K562 (cell line): ENCODE results near the gene UBN2. TPM values are rescaled to one million over a fixed set of nuclear protein-coding genes. Genes with fewer than 3 reads are reported as not detected.

ENCODE experiments used
- ATAC-seq: fragments of 200-7000 bp; cut with Tn5 transposase; 3 replicates; pipeline ENCODE4 v1.9.1; 2020; ENCODE audit warnings: moderate library complexity
- BruUV-seq: library from RNA; stranded (reverse); fragments of 400-500 nt; replicated peaks from 2 replicates; lab custom pipeline; 2021; lab: Mats Ljungman, UMichigan
- CTCF ChIA-PET: fragments of 300-600 bp; formaldehyde crosslinking; extraction: SDS; loops from one replicate; lab custom pipeline; 2021; ENCODE audit warnings: low intra/inter-chr PET ratio; lab: Yijun Ruan, JAX
- POLR2A ChIA-PET: fragments of 300-600, 350-650 bp; sonication (Branson Sonifier 250); formaldehyde crosslinking; extraction: SDS; loops from one replicate; lab custom pipeline; 2021; ENCODE audit warnings: antibody characterized with exemption, inconsistent platforms; lab: Yijun Ruan, JAX
- DNase-seq, 4 experiments: peaks; one replicate each; pipeline versions ENCODE4 v3.0.0 to v3.0.0-alpha.2; 2011 to 2018; ENCODE audit warnings: low spot score in 3 of 4, mixed read lengths in 3 of 4; ENCODE audit errors: extremely low read depth in 1 of 4
- FAIRE-seq: peaks from 2 replicates; lab custom pipeline; 2011; peaks lifted over from hg19 to GRCh38; lab: Jason Lieb, UNC
- H2AFZ ChIP-seq: 2 replicates; pipeline ENCODE4 v1.6.0; 2011; ENCODE audit warnings: low read depth, low read length, control low read depth, inconsistent platforms
- H3K27ac ChIP-seq: fragments of 200-600 bp; 3 replicates; pipeline ENCODE4 v1.8.0; 2011; ENCODE audit warnings: low read depth, mild to moderate bottlenecking, control low read depth, inconsistent platforms, low read length, moderate library complexity, mixed read lengths; ENCODE audit errors: extremely low read depth
- H3K27me3 ChIP-seq, 2 experiments: fragments of 300-600 bp in 1 of 2; 2 replicates in 1 of 2; 3 replicates in 1 of 2; pipeline versions ENCODE4 v1.6.0 to v1.8.0; 2011; ENCODE audit warnings: inconsistent platforms in 2 of 2, low read length in 2 of 2, mild to moderate bottlenecking in 1 of 2, mixed read lengths in 1 of 2, moderate library complexity in 1 of 2; ENCODE audit not compliant: control insufficient read depth in 2 of 2, insufficient read depth in 2 of 2
- H3K36me3 ChIP-seq: fragments of 300-600 bp; 3 replicates; pipeline ENCODE4 v1.8.0; 2011; ENCODE audit warnings: mild to moderate bottlenecking, low read length, inconsistent platforms; ENCODE audit not compliant: control insufficient read depth, insufficient read depth
- H3K4me1 ChIP-seq, 2 experiments: fragments of 200-600 bp in 1 of 2; replicated peaks in 1 of 2; 2 replicates in 1 of 2; 3 replicates in 1 of 2; pipeline versions ENCODE4 v1.5.1 to v1.8.0; 2011; ENCODE audit warnings: inconsistent platforms in 2 of 2, low read length in 2 of 2, mild to moderate bottlenecking in 1 of 2, mixed read lengths in 1 of 2, moderate library complexity in 1 of 2; ENCODE audit not compliant: control insufficient read depth in 2 of 2, insufficient read depth in 2 of 2
- H3K4me2 ChIP-seq: 2 replicates; pipeline ENCODE4 v1.6.1; 2011; ENCODE audit warnings: low read length, control low read depth, inconsistent platforms, mixed read lengths; ENCODE audit not compliant: insufficient read depth
- H3K4me3 ChIP-seq: fragments of 200-600 bp; sonication (generic), shearing (Covaris generic); 2 replicates; pipeline ENCODE4 v1.5.1; 2016; ENCODE audit warnings: control low read depth, inconsistent platforms
- H3K79me2 ChIP-seq: fragments of 200-600 bp; 3 replicates; pipeline ENCODE4 v1.8.0; 2011; ENCODE audit warnings: low read length, inconsistent platforms; ENCODE audit not compliant: control insufficient read depth, insufficient read depth
- H3K9ac ChIP-seq, 2 experiments: 2 replicates each; pipeline versions ENCODE4 v1.6.0 to v1.6.1; 2011; ENCODE audit warnings: low read depth in 2 of 2, low read length in 2 of 2, control low read depth in 1 of 2, inconsistent platforms in 1 of 2, mild to moderate bottlenecking in 1 of 2, mixed read lengths in 1 of 2; ENCODE audit not compliant: insufficient read depth in 1 of 2
- H3K9me1 ChIP-seq: one replicate; pipeline ENCODE4 v1.6.0; 2011; ENCODE audit warnings: inconsistent platforms, mild to moderate bottlenecking, low read length, moderate library complexity; ENCODE audit not compliant: control insufficient read depth, insufficient read depth
- H3K9me3 ChIP-seq: replicated peaks from 2 replicates; pipeline ENCODE4 v1.5.1; 2011; ENCODE audit warnings: low read depth, low read length, inconsistent platforms; ENCODE audit not compliant: control insufficient read depth, insufficient read depth
- H4K20me1 ChIP-seq: replicated peaks from 2 replicates; pipeline ENCODE4 v1.6.1; 2011; ENCODE audit warnings: low read length, inconsistent platforms, mixed read lengths; ENCODE audit not compliant: control insufficient read depth, insufficient read depth
- CBX2 ChIP-seq: fragments of 200-600 bp; sonication (generic); IDR thresholded peaks from one replicate; pipeline ENCODE4 v1.6.1; 2012; ENCODE audit warnings: mild to moderate bottlenecking, low read length, inconsistent platforms; ENCODE audit not compliant: insufficient read depth, poor library complexity, severe bottlenecking
- EZH2 ChIP-seq: IDR thresholded peaks from 2 replicates; pipeline ENCODE4 v1.6.1; 2012; ENCODE audit warnings: low read depth, mild to moderate bottlenecking, inconsistent platforms, low read length, borderline replicate concordance
- FOXA3 ChIP-seq, 2 experiments: fragments of 450-650 bp in 1 of 2; sonication (generic) in 1 of 2; formaldehyde crosslinking; IDR thresholded peaks in 1 of 2; conservative IDR thresholded peaks in 1 of 2; 2 replicates each; pipeline versions ENCODE4 v1.4.0 to v1.8.0; 2020 to 2022; ENCODE audit warnings: mild to moderate bottlenecking in 2 of 2, missing genetic modification reagents in 1 of 2
- HMG20A ChIP-seq: fragments of 450-650 bp; formaldehyde crosslinking; conservative IDR thresholded peaks from 2 replicates; pipeline ENCODE4 v1.4.0; 2020; ENCODE audit warnings: mild to moderate bottlenecking, mixed read lengths
- HNRNPK ChIP-seq: fragments of 200-400 bp; formaldehyde crosslinking; IDR thresholded peaks from one replicate; pipeline ENCODE4 v1.6.1; 2018; ENCODE audit warnings: mild to moderate bottlenecking, low read depth, low read length; ENCODE audit not compliant: poor library complexity, severe bottlenecking
- L3MBTL2 ChIP-seq: fragments of 450-650 bp; IDR thresholded peaks from 2 replicates; pipeline ENCODE4 v1.6.1; 2016; ENCODE audit warnings: mild to moderate bottlenecking, moderate library complexity
- PCBP1 ChIP-seq: fragments of 200-400 bp; formaldehyde crosslinking; IDR thresholded peaks from 2 replicates; pipeline ENCODE4 v1.6.1; 2018; ENCODE audit warnings: mild to moderate bottlenecking, low read depth, low read length; ENCODE audit not compliant: poor library complexity, severe bottlenecking
- SIN3A ChIP-seq, 2 experiments: fragments of 150-350 bp in 1 of 2; IDR thresholded peaks; 2 replicates each; pipeline ENCODE4 v1.6.1; 2011 to 2016; ENCODE audit warnings: borderline replicate concordance in 2 of 2, low read depth in 2 of 2, low read length in 2 of 2, mild to moderate bottlenecking in 2 of 2, moderate library complexity in 2 of 2; ENCODE audit not compliant: control insufficient read depth in 1 of 2
- SUPT5H ChIP-seq: fragments of 450-650 bp; IDR thresholded peaks from 2 replicates; pipeline ENCODE4 v1.6.1; 2016
- ZBTB8A ChIP-seq: fragments of 450-650 bp; IDR thresholded peaks from 2 replicates; pipeline ENCODE4 v1.6.1; 2018; ENCODE audit warnings: mild to moderate bottlenecking, moderate library complexity; ENCODE audit not compliant: partially characterized antibody
- ZNF407 ChIP-seq: fragments of 450-650 bp; IDR thresholded peaks from 2 replicates; pipeline ENCODE4 v1.6.1; 2016; ENCODE audit warnings: low read depth
- ZNF668 ChIP-seq: fragments of 250-450 bp; sonication (Bioruptor Pico); IDR thresholded peaks from 2 replicates; pipeline ENCODE4 v1.8.0; 2022; ENCODE audit warnings: mild to moderate bottlenecking, inconsistent platforms
- ZNF717 ChIP-seq: fragments of 250-450 bp; sonication (Bioruptor Pico); IDR thresholded peaks from 2 replicates; pipeline ENCODE4 v1.5.0; 2021
- WGBS: fragments of 100-300 bp; shearing (Covaris generic); methylation state at CpG from one replicate; pipeline ENCODE4 v1.1.6; 2016; ENCODE audit warnings: low coverage, mixed read lengths; ENCODE audit not compliant: insufficient coverage; ENCODE audit errors: missing lambda C conversion rate; 5-methylcytosine and 5-hydroxymethylcytosine counted together
- in situ Hi-C: fragments of 300-500 bp; cut with MboI; formaldehyde crosslinking; loops from 4 replicates; pipeline ENCODE4 v1.15.0; 2018; ENCODE audit warnings: inconsistent platforms, mixed read lengths
- intact Hi-C: fragments of 100-400 bp; cut with micrococcal nuclease; formaldehyde crosslinking; loops from 2 replicates; pipeline ENCODE4 v1.14.2; 2022
- polyA plus RNA-seq, 8 experiments: library from polyadenylated mRNA; depleted of rRNA in 4 of 8; stranded (reverse) in 5 of 8; unstranded in 3 of 8; fragments of >200 nt; fragmentation: Nextera tagmentation in 2 of 8; fragmentation: Illumina TruSeq in 1 of 8; extraction: Ambion mirVana in 2 of 8; extraction: Trizol in 1 of 8; gene quantifications; 2 replicates each; pipeline versions ENCODE4 v1.2.1 to v1.2.3, GENCODE V29; 2011 to 2014; ENCODE audit warnings: inconsistent platforms in 1 of 8, missing spikeins in 1 of 8
- total RNA-seq, 7 experiments: library from RNA; depleted of rRNA in 6 of 7; stranded (reverse); fragments of >200 nt in 6 of 7; fragmentation: Illumina TruSeq in 2 of 7; extraction: Trizol in 2 of 7; gene quantifications; 2 replicates each; pipeline versions ENCODE4 v1.2.1 to v1.2.3, GENCODE V29; 2011 to 2021; ENCODE audit warnings: low replicate concordance in 1 of 7
- TF ChIP-seq, protein P1 (sequence below): fragments of 450-650 bp; formaldehyde crosslinking; IDR thresholded peaks from 2 replicates; pipeline ENCODE4 v1.4.0; 2022; ENCODE audit warnings: missing genetic modification characterization

Gene UBN2
- total and polyA plus RNA-seq, 9 of the 15 experiments (the other 6 are each of a cell fraction or from before 2014, with no cell fraction given): 1.2 to 19.5 (median 9.9) TPM

GRCh38 chr7:139245401-139245800 lies 14.4 kb downstream of the UBN2 start:
- Histone ChIP-seq H3K27me3 (no peaks in the 10 kb centered on the region), H3K9me1 (no peaks in the 10 kb centered on the region), H2AFZ (no peak overlapping the region), H3K4me3 (no peak overlapping the region), H4K20me1 (0 out of 2 replicates have a peak, but pooled peaks cover 4% of the 10 kb centered on the region), H3K4me2 (no peak overlapping the region), H3K27ac (no peak overlapping the region), H3K36me3 (peaks cover 81% of the 10 kb centered on the region), H3K79me2 (no peaks in the 10 kb centered on the region), H3K4me1 (peaks cover 0 to 14% of the 10 kb centered on the region in 2 experiments; a peak in 3 of 5 replicates), H3K9me3 (no peaks in the 10 kb centered on the region), H3K9ac (no peak overlapping the region)
- ChIA-PET CTCF (no interaction called here), POLR2A (interaction anchor here (1.0 to 6.2 kb wide), 2 partner anchors 13 to 109 kb away, joined by 3 to 53 read pairs; partner anchors contain the start of gene UBN2)
- intact Hi-C loops (no loop called here), in situ Hi-C loops (no loop called here)
- ATAC-seq (no peak), FAIRE-seq (no peak), DNase-seq (no peak)
- 53% methylated on average over 1 of the region's 1 CpG for WGBS
- no TSS peak for BruUV-seq
- TF ChIP-seq, protein P1, sequence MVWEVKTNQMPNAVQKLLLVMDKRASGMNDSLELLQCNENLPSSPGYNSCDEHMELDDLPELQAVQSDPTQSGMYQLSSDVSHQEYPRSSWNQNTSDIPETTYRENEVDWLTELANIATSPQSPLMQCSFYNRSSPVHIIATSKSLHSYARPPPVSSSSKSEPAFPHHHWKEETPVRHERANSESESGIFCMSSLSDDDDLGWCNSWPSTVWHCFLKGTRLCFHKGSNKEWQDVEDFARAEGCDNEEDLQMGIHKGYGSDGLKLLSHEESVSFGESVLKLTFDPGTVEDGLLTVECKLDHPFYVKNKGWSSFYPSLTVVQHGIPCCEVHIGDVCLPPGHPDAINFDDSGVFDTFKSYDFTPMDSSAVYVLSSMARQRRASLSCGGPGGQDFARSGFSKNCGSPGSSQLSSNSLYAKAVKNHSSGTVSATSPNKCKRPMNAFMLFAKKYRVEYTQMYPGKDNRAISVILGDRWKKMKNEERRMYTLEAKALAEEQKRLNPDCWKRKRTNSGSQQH (CRISPR knock-in tag): no peak
- no peak for TF ChIP-seq EZH2
- TF ChIP-seq PCBP1: no peak
- TF ChIP-seq L3MBTL2: no peak
- TF ChIP-seq CBX2: no peak
- no peak for TF ChIP-seq ZNF668 (CRISPR knock-in tag)
- no peak for TF ChIP-seq FOXA3 (CRISPR knock-in tag; conservative IDR thresholded peaks at IDR 0.05 in 1 of 2, IDR thresholded peaks at IDR 0.05 in 1 of 2)
- TF ChIP-seq SUPT5H: no peak
- no peak for TF ChIP-seq ZBTB8A
- TF ChIP-seq ZNF407: no peak
- TF ChIP-seq ZNF717: no peak
- no peak for TF ChIP-seq HNRNPK
- no peak for TF ChIP-seq SIN3A (IDR thresholded peaks at IDR 0.05; ENCODE audit: borderline replicate concordance in 2 of 2, control insufficient read depth in 1 of 2, low read depth in 2 of 2, low read length in 2 of 2)
- TF ChIP-seq HMG20A (CRISPR knock-in tag): no peak
